Measurements from ENCODE around the gene NME4.
"Not testable (repeated sequence)": the region's sequence is repeated elsewhere in the genome, so short reads cannot be mapped to it uniquely, and the experiment has no call there.

Gene NME4

DNA sequence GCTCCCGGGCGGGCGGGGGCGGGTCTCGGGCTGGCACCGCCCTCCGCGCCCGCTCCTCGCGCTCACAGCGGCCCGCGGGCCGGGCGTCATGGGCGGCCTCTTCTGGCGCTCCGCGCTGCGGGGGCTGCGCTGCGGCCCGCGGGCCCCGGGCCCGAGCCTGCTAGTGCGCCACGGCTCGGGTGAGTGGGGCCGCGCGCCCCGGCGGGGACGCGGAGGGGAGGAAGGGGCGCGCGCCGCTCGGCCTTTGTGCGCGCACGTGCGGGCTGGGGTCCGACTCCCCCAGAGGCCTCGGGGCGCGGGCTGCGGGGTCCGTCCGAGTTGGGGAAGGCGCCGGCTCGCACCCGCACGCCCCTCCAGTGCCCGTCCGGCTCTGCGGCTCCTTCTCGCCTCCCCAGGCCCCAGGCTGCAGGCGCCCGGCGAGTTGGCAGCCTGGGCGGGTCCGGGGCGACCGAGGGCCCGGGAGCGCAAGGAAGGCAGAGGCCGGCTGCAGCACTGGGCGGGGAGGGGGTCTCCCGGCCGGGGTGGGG is at the start of gene NME4:
TSS of gene NME4 (plus strand) at position 65 of the 527 bp plus-strand sequence. CDS start at position 89, 24 bp downstream.
- DNase-seq = no peak

DNA sequence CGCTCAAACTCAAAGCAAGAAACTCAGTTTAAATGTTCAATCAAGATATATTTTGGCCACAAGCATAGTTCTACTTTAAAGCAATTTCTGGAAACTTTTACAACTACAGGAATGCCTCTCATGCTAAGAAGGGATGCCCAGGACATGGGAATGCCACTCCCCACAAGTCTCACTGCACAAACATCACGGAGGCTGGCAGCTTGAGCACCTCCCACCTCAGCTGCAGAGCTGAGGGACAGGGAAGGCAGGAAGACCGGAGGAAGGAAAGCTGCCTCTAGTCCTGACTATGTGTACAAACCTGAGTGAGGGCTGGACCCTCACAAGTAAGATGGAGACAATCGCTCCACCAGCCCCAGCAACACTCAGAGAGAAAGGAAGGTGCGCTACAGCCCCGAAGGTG is 49.8 kb upstream of the NME4 start:
- no peak for DNase-seq

GRCh38 chr16:348495-348894 is 48.5 kb upstream of the NME4 start:
- DNase-seq = not testable (repeated sequence)

DNA sequence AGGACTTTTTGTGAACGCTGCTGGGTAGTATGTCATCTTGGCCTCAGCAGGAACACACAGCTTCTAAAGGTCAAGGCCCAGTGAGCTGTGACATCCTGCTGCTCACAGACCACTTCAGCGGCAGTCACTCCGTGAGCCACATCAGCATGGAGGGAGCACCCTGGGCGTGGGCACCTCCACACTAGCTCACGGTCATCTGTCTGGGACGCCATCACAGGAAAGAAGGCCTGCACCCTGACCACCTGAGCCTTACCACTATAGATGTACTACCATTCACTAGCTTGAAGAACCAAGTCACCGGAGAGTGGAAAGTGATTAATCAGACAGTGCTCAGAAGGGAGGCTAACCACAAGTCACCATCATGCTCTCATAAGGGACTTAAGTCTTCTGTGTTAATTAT is 47.8 kb upstream of the NME4 start:
- no peak for DNase-seq

- no peak for DNase-seq
These were observed 46.8 kb upstream of the NME4 start for GRCh38 chr16:350203-350602.

- no peak for DNase-seq
These were observed 45.0 kb upstream of the NME4 start for GRCh38 chr16:351804-352520.

GRCh38 chr16:352547-353403 is 44.2 kb upstream of the NME4 start, which contains the start of gene AXIN1:
AXIN1 (minus strand) TSS chr16:352723; CDS start chr16:347025, 5,698 bp downstream.
- DNase-seq = peak; percentile 95

- no peak for DNase-seq
These were observed 43.4 kb upstream of the NME4 start for GRCh38 chr16:353404-354290.

GRCh38 chr16:354291-354881 is 42.6 kb upstream of the NME4 start:
- DNase-seq = no peak

DNA sequence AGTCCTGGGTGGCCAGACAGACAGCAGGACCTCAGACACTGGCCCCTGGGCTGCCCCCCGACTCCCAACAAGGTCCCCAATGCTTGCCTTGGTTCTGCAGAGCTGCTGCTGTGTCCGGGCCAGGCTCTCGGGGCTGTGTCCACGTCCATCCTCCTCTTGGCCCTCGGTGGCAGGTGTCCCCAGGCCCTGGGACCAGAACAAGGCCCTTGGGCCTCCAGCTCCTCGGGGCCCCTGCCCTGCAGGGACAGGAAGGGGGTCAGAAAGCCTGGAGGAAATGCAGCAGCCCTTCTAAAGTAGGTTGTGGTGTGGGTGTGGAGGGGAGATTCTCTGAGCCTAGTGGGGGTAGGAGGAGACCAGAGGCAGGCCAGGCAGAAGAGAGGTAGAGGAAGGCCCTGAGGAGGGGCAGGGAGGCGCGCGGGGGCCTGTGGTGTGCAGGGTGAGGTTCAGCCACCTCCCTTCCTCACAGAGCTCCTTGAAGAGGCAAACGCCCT is 42.0 kb upstream of the NME4 start:
- no peak for DNase-seq

GRCh38 chr16:356741-357140 is 40.3 kb upstream of the NME4 start:
- DNase-seq = no peak

- no peak for DNase-seq
These were observed 37.8 kb upstream of the NME4 start for GRCh38 chr16:359067-359763.

DNA sequence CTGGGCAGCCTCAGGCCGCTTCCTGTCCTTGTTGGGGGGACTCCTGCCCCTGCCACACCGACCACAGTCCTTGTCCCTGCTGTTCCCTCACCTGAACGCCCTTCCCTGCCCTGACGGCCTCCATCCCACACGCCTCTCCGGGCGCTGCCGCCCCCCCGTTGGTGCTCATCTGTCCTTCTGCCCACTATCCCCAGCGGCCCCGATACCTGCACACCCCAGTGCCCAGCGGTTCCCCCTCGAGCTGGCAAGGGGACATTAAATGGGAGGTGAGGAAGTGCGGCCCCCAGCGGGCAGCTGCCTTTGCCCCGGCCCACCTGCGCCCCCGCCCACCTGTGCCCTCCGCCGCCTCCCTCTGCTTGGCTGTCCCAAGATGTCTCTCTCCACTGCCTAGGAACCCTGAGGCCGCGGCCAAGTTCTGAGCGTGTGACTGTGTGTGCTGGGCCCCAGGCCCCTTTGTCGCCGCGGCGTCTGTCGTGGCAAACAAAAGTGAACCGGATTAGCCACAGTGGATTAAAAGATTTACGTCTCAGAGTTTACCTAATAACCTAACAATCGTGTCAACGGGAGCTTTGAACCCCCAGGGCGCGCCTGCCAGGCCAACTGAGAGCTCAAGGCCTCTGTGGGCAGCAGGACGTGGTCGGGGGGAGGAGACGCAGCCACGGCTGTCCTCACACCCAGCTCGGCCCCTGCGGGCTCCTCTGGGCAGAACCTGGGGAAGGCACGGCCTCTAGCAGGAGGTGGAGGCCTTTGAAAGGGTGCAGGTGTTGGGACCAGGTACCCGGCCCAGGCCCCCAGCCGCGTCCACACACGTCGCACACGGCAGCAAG is 36.9 kb upstream of the NME4 start:
- DNase-seq = no peak

GRCh38 chr16:360698-361336 is 36.2 kb upstream of the NME4 start:
- DNase-seq = no peak

- DNase-seq = no peak
These were observed 35.6 kb upstream of the NME4 start for GRCh38 chr16:361341-361871.

DNA sequence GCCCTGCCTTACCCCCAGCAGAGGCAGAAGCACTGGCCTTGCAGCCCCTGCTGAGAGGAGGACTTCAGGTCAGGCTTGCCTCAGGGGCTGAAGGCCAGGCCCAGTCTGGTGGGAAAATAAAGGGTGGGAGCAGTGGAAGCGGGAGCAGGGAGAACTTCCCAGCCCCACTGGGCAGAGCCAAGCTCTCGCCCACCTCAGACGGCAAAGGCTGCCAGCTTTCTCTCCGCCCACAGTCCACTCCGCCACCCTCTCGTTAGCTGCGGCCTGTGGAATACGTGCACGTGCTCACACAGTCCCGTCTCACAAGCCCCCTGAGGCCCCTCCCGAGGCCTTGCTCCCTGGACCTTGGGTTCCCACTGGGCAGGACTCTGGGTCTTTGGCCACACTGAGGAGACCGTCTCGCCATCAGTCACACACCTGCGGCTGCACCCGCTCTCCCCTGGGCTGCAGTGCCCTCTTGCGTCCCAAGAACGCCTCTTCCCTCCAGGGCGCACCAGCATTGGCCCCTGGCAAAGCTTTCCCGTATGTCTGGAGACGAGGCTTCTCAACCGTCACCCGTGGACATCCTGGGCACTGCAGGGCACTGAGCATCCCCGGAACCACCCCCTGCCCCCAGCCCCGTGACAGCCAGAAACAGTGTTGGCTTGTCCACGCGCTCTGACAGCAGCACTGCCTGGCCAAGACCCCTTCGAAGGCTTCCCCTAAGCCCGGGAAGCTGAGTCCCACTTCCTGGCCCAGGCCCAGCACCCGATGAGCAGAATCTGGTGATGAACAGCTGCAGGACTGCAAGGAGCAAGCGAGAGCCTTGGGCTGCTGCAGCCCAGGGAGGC is 34.9 kb upstream of the NME4 start:
- DNase-seq = peak; percentile 16

DNA sequence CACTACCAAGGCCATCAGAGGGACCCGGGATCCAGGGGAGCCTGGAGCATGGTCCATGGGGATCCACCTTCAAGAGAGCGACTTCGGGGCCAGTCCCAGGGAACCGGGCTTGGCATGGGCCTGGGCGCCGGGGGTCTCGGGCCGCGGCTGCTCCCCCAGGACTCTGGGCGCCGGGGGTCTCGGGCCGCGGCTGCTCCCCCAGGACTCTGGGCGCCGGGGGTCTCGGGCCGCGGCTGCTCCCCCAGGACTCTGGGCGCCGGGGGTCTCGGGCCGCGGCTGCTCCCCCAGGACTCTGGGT is 34.3 kb upstream of the NME4 start:
- DNase-seq = not testable (repeated sequence)

- no peak for DNase-seq
These were observed 33.8 kb upstream of the NME4 start for GRCh38 chr16:363110-363765.

All from DMS79 (cell line).